CD4-positive, alpha-beta T cell (primary cell): ENCODE measurements around the gene SEC24B. TPM values are rescaled to one million over a fixed set of nuclear protein-coding genes. Genes with fewer than 3 reads are reported as not detected.

Source experiments
- ATAC-seq: fragments of 200-7000 bp; cut with Tn5 transposase; one replicate; pipeline ENCODE4 v1.10.0; 2022; ENCODE audit warnings: mild to moderate bottlenecking; ENCODE audit not compliant: poor library complexity
- CTCF ChIA-PET: fragments of 350-600 bp; sonication (Branson Sonifier 250); formaldehyde crosslinking; loops from one replicate; lab custom pipeline; 2021; ENCODE audit warnings: antibody characterized with exemption, inconsistent platforms; lab: Charles Lee
- POLR2A ChIA-PET: fragments of 350-600 bp; sonication (Branson Sonifier 250); formaldehyde crosslinking; loops from one replicate; lab custom pipeline; 2021; ENCODE audit warnings: antibody characterized with exemption, inconsistent platforms; lab: Charles Lee
- DNase-seq, 14 experiments: peaks; one replicate each; pipeline ENCODE4 v3.0.0-alpha.2; 2013 to 2020; ENCODE audit warnings: mixed read lengths in 2 of 14
- H3K27ac ChIP-seq, 2 donors: one replicate each; pipeline versions ENCODE4 v1.5.1 to v1.7.0; 2013; ENCODE audit warnings: low read length in 2 of 2, low read depth in 1 of 2, mild to moderate bottlenecking in 1 of 2
- H3K27me3 ChIP-seq, 2 experiments: 1 replicate in 1 of 2; 2 replicates in 1 of 2; pipeline versions ENCODE4 v1.6.1 to v1.7.0; 2013; ENCODE audit warnings: low read length in 2 of 2, control low read depth in 1 of 2, mild to moderate bottlenecking in 1 of 2, moderate library complexity in 1 of 2; ENCODE audit not compliant: insufficient read depth in 2 of 2, control insufficient read depth in 1 of 2
- H3K36me3 ChIP-seq: one replicate; pipeline ENCODE4 v1.6.1; 2013; ENCODE audit warnings: low read length, control low read depth; ENCODE audit not compliant: insufficient read depth
- H3K4me1 ChIP-seq: one replicate; pipeline ENCODE4 v1.6.1; 2013; ENCODE audit warnings: low read length, control low read depth; ENCODE audit not compliant: insufficient read depth
- H3K4me3 ChIP-seq: one replicate; pipeline ENCODE4 v1.5.1; 2013; ENCODE audit warnings: mild to moderate bottlenecking, low read length, moderate library complexity
- H3K9me3 ChIP-seq, 2 experiments: 1 replicate in 1 of 2; 2 replicates in 1 of 2; pipeline versions ENCODE4 v1.6.1 to v1.7.0; 2013; ENCODE audit warnings: low read length in 2 of 2, mild to moderate bottlenecking in 2 of 2, control low read depth in 1 of 2, moderate library complexity in 1 of 2; ENCODE audit not compliant: control insufficient read depth in 1 of 2, insufficient read depth in 1 of 2
- H3K27ac Mint-ChIP-seq: one replicate; pipeline ENCODE4 v1.8.0; 2020; ENCODE audit warnings: mixed read lengths
- H3K27me3 Mint-ChIP-seq: one replicate; pipeline ENCODE4 v1.8.0; 2021; ENCODE audit warnings: mixed read lengths
- H3K36me3 Mint-ChIP-seq: one replicate; pipeline ENCODE4 v1.8.0; 2021; ENCODE audit warnings: low read depth, mixed read lengths
- H3K4me1 Mint-ChIP-seq: one replicate; pipeline ENCODE4 v1.8.0; 2021; ENCODE audit warnings: low read depth, mixed read lengths
- H3K4me3 Mint-ChIP-seq: one replicate; pipeline ENCODE4 v1.8.0; 2020; ENCODE audit warnings: mild to moderate bottlenecking, mixed read lengths
- H3K9me3 Mint-ChIP-seq: one replicate; pipeline ENCODE4 v1.8.0; 2020; ENCODE audit warnings: mixed read lengths
- CTCF ChIP-seq: fragments of 200-600 bp; IDR thresholded peaks from one replicate; pipeline ENCODE4 v1.8.0; 2022; ENCODE audit warnings: antibody characterized with exemption, mild to moderate bottlenecking
- intact Hi-C, 2 experiments: fragments of 100-400 bp; cut with DNase I in 1 of 2; cut with micrococcal nuclease in 1 of 2; formaldehyde crosslinking; loops; one replicate each; pipeline versions ENCODE4 v1.15.1 to v1.9.0; 2023 to 2025; cut with DNase I, micrococcal nuclease
- total RNA-seq, 174 experiments: library from RNA in 2 of 174; stranded (reverse) in 2 of 174; gene quantifications; one replicate each; pipeline ENCODE4 v1.2.3 and lab custom pipeline; 2021 to 2026

The SEC24B gene
- total RNA-seq, 2 experiments from 2014 or later = 41.5 to 45.9 TPM

DNA sequence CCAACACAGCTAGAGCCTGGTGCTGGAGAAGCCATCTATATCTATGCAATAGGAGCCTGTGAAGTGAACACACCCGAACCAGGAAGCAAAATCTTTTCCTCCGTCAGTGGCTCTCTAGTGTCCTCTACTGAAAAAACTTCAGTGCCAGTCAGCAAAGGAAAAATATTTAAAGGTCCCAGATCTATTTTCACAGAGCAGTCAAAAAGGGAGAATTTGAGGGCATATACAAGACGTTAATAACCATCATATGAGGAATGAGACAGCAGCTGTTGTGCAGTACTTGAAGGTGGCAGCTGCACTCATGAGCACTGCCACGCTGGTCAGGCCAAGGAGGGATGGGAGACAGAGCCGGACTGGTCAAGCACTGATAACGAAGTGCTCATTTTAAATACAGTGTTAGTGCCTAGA lies 140.8 kb downstream of the SEC24B start:
- CTCF ChIA-PET = interaction anchor here (0.8 to 2.0 kb wide), 7 partner anchors 10 to 143 kb away, joined by 3 to 5 read pairs (median 3); partner anchors contain the start of genes MCUB and SEC24B
- Mint-ChIP-seq H3K4me1 (peaks cover 85% of the 10 kb centered on the region), H3K4me3 (peak overlapping the region; percentile 63), H3K27me3 (no peaks in the 10 kb centered on the region), H3K9me3 (peaks cover 2% of the 10 kb centered on the region), H3K36me3 (peaks cover 59% of the 10 kb centered on the region), H3K27ac (peak overlapping the region; percentile 55)
- no peak overlapping the region for H3K27ac ChIP-seq
- ATAC-seq (peak; percentile 83), DNase-seq (peak in 5 of 14 experiments; percentile 3 to 67 (median 54))
- no peaks in the 10 kb centered on the region for H3K9me3 ChIP-seq
- H3K4me3 ChIP-seq = no peak overlapping the region
- POLR2A ChIA-PET = interaction anchor here (0.7 to 2.8 kb wide), 11 partner anchors 9 to 141 kb away, joined by 3 to 30 read pairs (median 3); partner anchors contain the start of genes MCUB and SEC24B
- H3K27me3 ChIP-seq = no peaks in the 10 kb centered on the region
- intact Hi-C loops = loop anchor here in 1 of 2 experiments (2.0 to 10.0 kb wide), 3 partner anchors 14 to 400 kb away; partner anchors contain the start of gene MCUB
- peaks cover 24% of the 10 kb centered on the region for H3K4me1 ChIP-seq
- peak; percentile 34 for TF ChIP-seq CTCF
- H3K36me3 ChIP-seq = peaks cover 5% of the 10 kb centered on the region

- no peak for TF ChIP-seq CTCF
- Mint-ChIP-seq H3K4me1 (peaks cover 80% of the 10 kb centered on the region), H3K9me3 (peaks cover 2% of the 10 kb centered on the region), H3K27ac (peak overlapping the region; percentile 78), H3K4me3 (peak overlapping the region; percentile 63), H3K27me3 (no peaks in the 10 kb centered on the region), H3K36me3 (peaks cover 60% of the 10 kb centered on the region)
- intact Hi-C loops = loop anchor here (2.0 to 10.0 kb wide), 4 partner anchors 14 to 917 kb away; partner anchors contain the start of gene MCUB (in 1 of the 2)
- ATAC-seq (no peak), DNase-seq (peak in 2 of 14 experiments; percentile 20 to 39)
- ChIA-PET CTCF (interaction anchor here (0.9 to 2.0 kb wide), 7 partner anchors 11 to 142 kb away, joined by 3 to 5 read pairs (median 3); partner anchors contain the start of gene SEC24B), POLR2A (interaction anchor here (0.7 to 2.8 kb wide), 8 partner anchors 9 to 84 kb away, joined by 3 to 30 read pairs (median 3); partner anchors contain the start of gene MCUB)
- H3K27me3 ChIP-seq = no peaks in the 10 kb centered on the region
- no peak overlapping the region for H3K27ac ChIP-seq
- no peak overlapping the region for H3K4me3 ChIP-seq
- peaks cover 20% of the 10 kb centered on the region for H3K4me1 ChIP-seq
- no peaks in the 10 kb centered on the region for H3K9me3 ChIP-seq
- peaks cover 11% of the 10 kb centered on the region for H3K36me3 ChIP-seq
These were observed 141.6 kb downstream of the SEC24B start for GRCh38 chr4:109574931-109575804.

DNA sequence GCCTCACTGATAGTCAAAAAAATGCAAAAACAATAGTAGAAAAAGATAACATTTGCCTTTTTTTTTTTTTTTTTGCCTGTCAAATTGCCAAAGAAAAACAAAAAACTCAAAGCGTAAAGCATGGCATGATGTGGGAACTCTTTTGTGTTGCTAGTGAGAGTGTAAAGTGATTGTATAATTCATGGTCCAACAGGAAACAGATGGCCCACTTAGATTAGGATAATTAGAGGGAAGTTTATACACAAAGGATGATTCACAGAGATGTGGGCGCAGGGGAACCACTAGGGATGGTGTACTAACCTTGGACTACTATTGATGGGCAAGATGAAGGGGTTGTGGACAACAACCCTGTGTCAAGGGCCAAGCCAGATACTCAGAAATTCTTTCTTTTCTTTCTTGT lies 142.8 kb downstream of the SEC24B start:
- Histone ChIP-seq H3K36me3 (peaks cover 11% of the 10 kb centered on the region), H3K9me3 (no peaks in the 10 kb centered on the region), H3K4me3 (no peak overlapping the region), H3K4me1 (peaks cover 20% of the 10 kb centered on the region), H3K27ac (no peak overlapping the region), H3K27me3 (no peaks in the 10 kb centered on the region)
- DNase-seq (no peak), ATAC-seq (no peak)
- Mint-ChIP-seq H3K36me3 (peaks cover 63% of the 10 kb centered on the region), H3K27me3 (no peaks in the 10 kb centered on the region), H3K4me3 (peak overlapping the region; percentile 57), H3K9me3 (no peaks in the 10 kb centered on the region), H3K4me1 (peaks cover 78% of the 10 kb centered on the region), H3K27ac (peak overlapping the region; percentile 78)
- intact Hi-C loops = loop anchor here (5.0 to 10.0 kb wide), 3 partner anchors 52 to 916 kb away; no protein-coding TSS in a partner anchor
- TF ChIP-seq CTCF = no peak
- ChIA-PET POLR2A (interaction anchor here (1.0 kb wide), 1 partner anchor 16 kb away, joined by 4 read pairs; the partner anchor contains the start of gene MCUB), CTCF (no interaction called here)
